IMR-90 (cell line): ENCODE measurements around the gene GGTLC1. TPM values are rescaled to one million over a fixed set of nuclear protein-coding genes. Genes with fewer than 3 reads are reported as not detected.

Source experiments
- ATAC-seq: fragments of 200-7000 bp; cut with Tn5 transposase; 2 replicates; pipeline ENCODE4 v1.9.1; 2020; ENCODE audit warnings: low read depth, mild to moderate bottlenecking, moderate library complexity
- BruUV-seq: library from RNA; stranded (reverse); fragments of 400-500 nt; replicated peaks from 2 replicates; lab custom pipeline; 2021; lab: Mats Ljungman, UMichigan
- CTCF ChIA-PET: fragments of 300-600 bp; formaldehyde crosslinking; extraction: SDS; loops from one replicate; lab custom pipeline; 2021; ENCODE audit warnings: antibody characterized with exemption; lab: Yijun Ruan, JAX
- POLR2A ChIA-PET: fragments of 300-600 bp; sonication (Branson Sonifier 250); formaldehyde crosslinking; loops from one replicate; lab custom pipeline; 2022; ENCODE audit warnings: antibody characterized with exemption; ENCODE audit not compliant: unreplicated experiment; lab: Charles Lee
- DNase-seq: peaks from one replicate; pipeline ENCODE4 v3.0.0; 2013
- H2AFZ ChIP-seq: replicated peaks from 2 replicates; pipeline ENCODE3; 2013; ENCODE audit warnings: low read length, mild to moderate bottlenecking; ENCODE audit not compliant: poor library complexity
- H2AK5ac ChIP-seq: 2 replicates; pipeline ENCODE4 v1.6.1; 2013; ENCODE audit warnings: low read depth, low read length, inconsistent platforms
- H2AK9ac ChIP-seq: replicated peaks from 2 replicates; pipeline ENCODE3; 2013; ENCODE audit warnings: mild to moderate bottlenecking, low read depth, low read length, moderate library complexity; ENCODE audit not compliant: poor library complexity
- H2BK120ac ChIP-seq: 2 replicates; pipeline ENCODE4 v1.6.1; 2013; ENCODE audit warnings: low read depth, low read length, inconsistent platforms
- H2BK15ac ChIP-seq: 3 replicates; pipeline ENCODE4 v1.6.1; 2013; ENCODE audit warnings: low read depth, low read length, inconsistent platforms
- H2BK20ac ChIP-seq: 2 replicates; pipeline ENCODE4 v1.6.1; 2013; ENCODE audit warnings: low read depth, mild to moderate bottlenecking, inconsistent platforms, low read length, moderate library complexity
- H2BK5ac ChIP-seq: 2 replicates; pipeline ENCODE4 v1.6.1; 2013; ENCODE audit warnings: mild to moderate bottlenecking, low read depth, low read length, inconsistent platforms; ENCODE audit not compliant: poor library complexity, severe bottlenecking
- H3K14ac ChIP-seq: replicated peaks from 2 replicates; pipeline ENCODE4 v1.6.1; 2013; ENCODE audit warnings: low read depth, low read length, inconsistent platforms
- H3K18ac ChIP-seq: 2 replicates; pipeline ENCODE4 v1.6.1; 2013; ENCODE audit warnings: low read depth, low read length, control low read depth
- H3K23ac ChIP-seq: 2 replicates; pipeline ENCODE4 v1.6.1; 2013; ENCODE audit warnings: low read depth, low read length, inconsistent platforms
- H3K27ac ChIP-seq: 2 replicates; pipeline ENCODE4 v1.5.1; 2013; ENCODE audit warnings: mild to moderate bottlenecking, control low read depth, low read length; ENCODE audit not compliant: insufficient read depth
- H3K27me3 ChIP-seq: 2 replicates; pipeline ENCODE4 v1.6.1; 2013; ENCODE audit warnings: low read length; ENCODE audit not compliant: control insufficient read depth, insufficient read depth
- H3K36me3 ChIP-seq: 2 replicates; pipeline ENCODE4 v1.6.1; 2013; ENCODE audit warnings: low read length, mixed read lengths; ENCODE audit not compliant: control insufficient read depth, insufficient read depth
- H3K4ac ChIP-seq: 2 replicates; pipeline ENCODE4 v1.6.1; 2013; ENCODE audit warnings: low read depth, low read length, inconsistent platforms
- H3K4me1 ChIP-seq: 2 replicates; pipeline ENCODE4 v1.6.1; 2013; ENCODE audit warnings: low read length, mixed read lengths; ENCODE audit not compliant: control insufficient read depth, insufficient read depth
- H3K4me2 ChIP-seq: 2 replicates; pipeline ENCODE4 v1.6.1; 2013; ENCODE audit warnings: low read depth, mild to moderate bottlenecking, control low read depth, low read length, moderate library complexity
- H3K4me3 ChIP-seq: 2 replicates; pipeline ENCODE4 v1.5.1; 2013; ENCODE audit warnings: low read depth, mild to moderate bottlenecking, control low read depth, low read length, moderate library complexity; ENCODE audit not compliant: insufficient read depth
- H3K56ac ChIP-seq: 2 replicates; pipeline ENCODE4 v1.6.1; 2013; ENCODE audit warnings: low read length, inconsistent platforms; ENCODE audit not compliant: insufficient read depth; ENCODE audit errors: extremely low read depth
- H3K79me1 ChIP-seq, 2 experiments: 2 replicates each; pipeline ENCODE4 v1.6.1; 2013; ENCODE audit warnings: low read length in 2 of 2, inconsistent platforms in 1 of 2, low read depth in 1 of 2
- H3K9ac ChIP-seq: 2 replicates; pipeline ENCODE4 v1.6.1; 2013; ENCODE audit warnings: low read depth, low read length, control low read depth
- H3K9me1 ChIP-seq: 2 replicates; pipeline ENCODE4 v1.6.1; 2013; ENCODE audit warnings: low read length, inconsistent platforms; ENCODE audit not compliant: insufficient read depth
- H3K9me3 ChIP-seq: 2 replicates; pipeline ENCODE4 v1.6.1; 2013; ENCODE audit warnings: low read length; ENCODE audit not compliant: control insufficient read depth, insufficient read depth
- H4K20me1 ChIP-seq: 2 replicates; pipeline ENCODE4 v1.6.1; 2013; ENCODE audit warnings: low read length, inconsistent platforms; ENCODE audit not compliant: insufficient read depth
- H4K5ac ChIP-seq: 2 replicates; pipeline ENCODE4 v1.6.1; 2013; ENCODE audit warnings: mild to moderate bottlenecking, low read depth, low read length, control low read depth
- H4K8ac ChIP-seq, 2 experiments: 2 replicates each; pipeline ENCODE4 v1.6.1; 2013; ENCODE audit warnings: low read depth in 2 of 2, low read length in 2 of 2, control low read depth in 1 of 2, inconsistent platforms in 1 of 2
- H4K91ac ChIP-seq: 2 replicates; pipeline ENCODE4 v1.6.1; 2013; ENCODE audit warnings: low read depth, low read length, inconsistent platforms; ENCODE audit not compliant: insufficient read depth
- BHLHE40 ChIP-seq: fragments of 150-350 bp; IDR thresholded peaks from 2 replicates; pipeline ENCODE4 v1.6.1; 2016; ENCODE audit warnings: mild to moderate bottlenecking, low read depth, low read length
- CEBPB ChIP-seq: IDR thresholded peaks from 2 replicates; pipeline ENCODE4 v1.6.1; 2012; ENCODE audit warnings: low read depth, low read length, improper control_type of control experiment
- CHD1 ChIP-seq: IDR thresholded peaks from 2 replicates; pipeline ENCODE4 v1.6.1; 2012; ENCODE audit warnings: low read depth, low read length, improper control_type of control experiment
- FOS ChIP-seq: fragments of 150-350 bp; IDR thresholded peaks from 2 replicates; pipeline ENCODE4 v1.6.1; 2016; ENCODE audit warnings: low read depth, low read length
- MAFK ChIP-seq: IDR thresholded peaks from 2 replicates; pipeline ENCODE4 v1.6.1; 2012; ENCODE audit warnings: low read depth, low read length, improper control_type of control experiment
- MAZ ChIP-seq: IDR thresholded peaks from 2 replicates; pipeline ENCODE4 v1.6.1; 2012; ENCODE audit warnings: low read depth, mild to moderate bottlenecking, low read length, improper control_type of control experiment, moderate library complexity, borderline replicate concordance
- MXI1 ChIP-seq: IDR thresholded peaks from 2 replicates; pipeline ENCODE4 v1.6.1; 2012; ENCODE audit warnings: low read depth, mild to moderate bottlenecking, low read length, moderate library complexity, borderline replicate concordance
- NFE2L2 ChIP-seq: fragments of 150-350 bp; IDR thresholded peaks from 2 replicates; pipeline ENCODE4 v1.6.1; 2016; ENCODE audit warnings: low read depth, mild to moderate bottlenecking, low read length
- POLR2A ChIP-seq: IDR thresholded peaks from 2 replicates; pipeline ENCODE4 v1.6.1; 2012; ENCODE audit warnings: mild to moderate bottlenecking, low read depth, low read length
- RAD21 ChIP-seq: IDR thresholded peaks from 2 replicates; pipeline ENCODE4 v1.6.1; 2012; ENCODE audit warnings: low read length, improper control_type of control experiment
- RFX5 ChIP-seq: IDR thresholded peaks from 2 replicates; pipeline ENCODE4 v1.8.0; 2012; ENCODE audit warnings: low read depth, mild to moderate bottlenecking, low read length, moderate library complexity
- SMC3 ChIP-seq: fragments of 150-350 bp; IDR thresholded peaks from 2 replicates; pipeline ENCODE4 v1.6.1; 2016; ENCODE audit warnings: low read depth, mild to moderate bottlenecking, antibody characterized with exemption, low read length, moderate library complexity
- WGBS, 2 experiments: methylation state at CpG; one replicate each; pipeline versions ENCODE4 v1.1.5 to v1.1.7; 2013; ENCODE audit warnings: missing lambda C conversion rate in 2 of 2; ENCODE audit not compliant: insufficient read length in 1 of 2; ENCODE audit errors: extremely low coverage in 2 of 2; 5-methylcytosine and 5-hydroxymethylcytosine counted together
- dilution Hi-C: fragments of 300-500 bp; cut with HindIII; formaldehyde crosslinking; loops from one replicate; pipeline ENCODE4 v1.14.3; 2018; ENCODE audit warnings: low sequenced_read_pairs; ENCODE audit not compliant: unreplicated experiment
- in situ Hi-C: fragments of 300-500 bp; cut with MboI; formaldehyde crosslinking; loops from 3 replicates; pipeline ENCODE4 v1.14.3; 2019; ENCODE audit warnings: low sequenced_read_pairs, inconsistent platforms, mixed read lengths
- intact Hi-C: fragments of 100-400 bp; cut with micrococcal nuclease; formaldehyde crosslinking; loops from 2 replicates; pipeline ENCODE4 v1.10.0; 2022
- polyA plus RNA-seq, 3 experiments: library from polyadenylated mRNA; depleted of rRNA; stranded (reverse); fragments of >200 nt; gene quantifications; 2 replicates each; pipeline ENCODE4 v1.2.3, GENCODE V29; 2012; ENCODE audit warnings: low replicate concordance in 1 of 3
- total RNA-seq: library from RNA; depleted of rRNA; stranded (reverse); fragments of >200 nt; gene quantifications from 2 replicates; pipeline ENCODE4 v1.2.3, GENCODE V29; 2012
- TF ChIP-seq, protein P1 (sequence below): fragments of 150-350 bp; IDR thresholded peaks from 2 replicates; pipeline ENCODE4 v1.6.1; 2017; ENCODE audit warnings: mild to moderate bottlenecking, antibody characterized with exemption, low read length, low read depth
- TF ChIP-seq, protein P2 (sequence below): fragments of 150-350 bp; IDR thresholded peaks from 2 replicates; pipeline ENCODE4 v1.6.1; 2016; ENCODE audit warnings: low read depth, mild to moderate bottlenecking, low read length, moderate library complexity, borderline replicate concordance
- TF ChIP-seq, protein P3 (sequence below): conservative IDR thresholded peaks from 2 replicates; pipeline ENCODE4 v1.5.1; 2012; ENCODE audit warnings: mild to moderate bottlenecking, low read depth, low read length, improper control_type of control experiment

The GGTLC1 gene
- total and polyA plus RNA-seq, 2 of the 4 experiments (the other 2 are of a cell fraction) = not detected

DNA sequence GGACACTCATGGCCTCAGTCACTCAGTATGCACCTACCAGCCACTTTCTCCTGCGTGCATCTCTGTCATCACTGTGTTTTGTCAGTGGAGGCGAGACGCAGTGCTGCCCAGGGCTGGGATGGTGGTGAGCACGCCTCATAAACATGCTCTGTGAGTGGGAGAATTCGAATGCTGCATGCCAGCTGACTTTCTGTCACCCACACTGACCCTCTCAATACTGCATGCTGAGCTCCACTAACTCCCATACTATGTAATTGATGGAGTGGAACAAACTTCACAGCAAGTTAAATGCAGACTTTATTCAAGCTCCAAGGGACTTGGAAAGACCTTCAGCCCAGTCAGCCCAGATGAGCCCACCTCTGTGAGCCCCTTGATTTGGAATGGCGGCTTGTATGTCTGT, 22.7 kb upstream of the GGTLC1 start:
- Histone ChIP-seq H3K9me1 (no peaks in the 10 kb centered on the region), H2BK20ac (no peak overlapping the region), H2AK5ac (no peak overlapping the region), H2AFZ (no peak overlapping the region), H4K8ac (no peak overlapping the region), H3K4me3 (no peak overlapping the region), H3K9ac (no peak overlapping the region), H3K27ac (no peak overlapping the region), H3K36me3 (no peaks in the 10 kb centered on the region), H2BK5ac (no peak overlapping the region), H2AK9ac (no peak overlapping the region), H3K23ac (no peak overlapping the region), H4K91ac (no peak overlapping the region), H3K4me2 (no peak overlapping the region), H3K18ac (no peak overlapping the region), H4K20me1 (no peaks in the 10 kb centered on the region), H4K5ac (no peak overlapping the region), H2BK120ac (no peak overlapping the region), H2BK15ac (no peak overlapping the region), H3K56ac (no peak overlapping the region), H3K14ac (no peak overlapping the region), H3K79me1 (no peaks in the 10 kb centered on the region), H3K4me1 (no peaks in the 10 kb centered on the region), H3K9me3 (no peaks in the 10 kb centered on the region), H3K27me3 (peaks cover 3% of the 10 kb centered on the region), H3K4ac (no peak overlapping the region)
- POLR2A ChIA-PET = no interaction called here
- no peak for TF ChIP-seq MAFK
- TF ChIP-seq, protein P1, sequence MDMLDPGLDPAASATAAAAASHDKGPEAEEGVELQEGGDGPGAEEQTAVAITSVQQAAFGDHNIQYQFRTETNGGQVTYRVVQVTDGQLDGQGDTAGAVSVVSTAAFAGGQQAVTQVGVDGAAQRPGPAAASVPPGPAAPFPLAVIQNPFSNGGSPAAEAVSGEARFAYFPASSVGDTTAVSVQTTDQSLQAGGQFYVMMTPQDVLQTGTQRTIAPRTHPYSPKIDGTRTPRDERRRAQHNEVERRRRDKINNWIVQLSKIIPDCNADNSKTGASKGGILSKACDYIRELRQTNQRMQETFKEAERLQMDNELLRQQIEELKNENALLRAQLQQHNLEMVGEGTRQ = no peak
- no peak for TF ChIP-seq CEBPB
- TF ChIP-seq RAD21 = no peak
- TF ChIP-seq, protein P2, sequence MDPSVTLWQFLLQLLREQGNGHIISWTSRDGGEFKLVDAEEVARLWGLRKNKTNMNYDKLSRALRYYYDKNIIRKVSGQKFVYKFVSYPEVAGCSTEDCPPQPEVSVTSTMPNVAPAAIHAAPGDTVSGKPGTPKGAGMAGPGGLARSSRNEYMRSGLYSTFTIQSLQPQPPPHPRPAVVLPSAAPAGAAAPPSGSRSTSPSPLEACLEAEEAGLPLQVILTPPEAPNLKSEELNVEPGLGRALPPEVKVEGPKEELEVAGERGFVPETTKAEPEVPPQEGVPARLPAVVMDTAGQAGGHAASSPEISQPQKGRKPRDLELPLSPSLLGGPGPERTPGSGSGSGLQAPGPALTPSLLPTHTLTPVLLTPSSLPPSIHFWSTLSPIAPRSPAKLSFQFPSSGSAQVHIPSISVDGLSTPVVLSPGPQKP = no peak
- TF ChIP-seq, protein P3, sequence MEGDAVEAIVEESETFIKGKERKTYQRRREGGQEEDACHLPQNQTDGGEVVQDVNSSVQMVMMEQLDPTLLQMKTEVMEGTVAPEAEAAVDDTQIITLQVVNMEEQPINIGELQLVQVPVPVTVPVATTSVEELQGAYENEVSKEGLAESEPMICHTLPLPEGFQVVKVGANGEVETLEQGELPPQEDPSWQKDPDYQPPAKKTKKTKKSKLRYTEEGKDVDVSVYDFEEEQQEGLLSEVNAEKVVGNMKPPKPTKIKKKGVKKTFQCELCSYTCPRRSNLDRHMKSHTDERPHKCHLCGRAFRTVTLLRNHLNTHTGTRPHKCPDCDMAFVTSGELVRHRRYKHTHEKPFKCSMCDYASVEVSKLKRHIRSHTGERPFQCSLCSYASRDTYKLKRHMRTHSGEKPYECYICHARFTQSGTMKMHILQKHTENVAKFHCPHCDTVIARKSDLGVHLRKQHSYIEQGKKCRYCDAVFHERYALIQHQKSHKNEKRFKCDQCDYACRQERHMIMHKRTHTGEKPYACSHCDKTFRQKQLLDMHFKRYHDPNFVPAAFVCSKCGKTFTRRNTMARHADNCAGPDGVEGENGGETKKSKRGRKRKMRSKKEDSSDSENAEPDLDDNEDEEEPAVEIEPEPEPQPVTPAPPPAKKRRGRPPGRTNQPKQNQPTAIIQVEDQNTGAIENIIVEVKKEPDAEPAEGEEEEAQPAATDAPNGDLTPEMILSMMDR = no peak
- no peak for TF ChIP-seq SMC3
- TF ChIP-seq RFX5 = no peak
- no peak for TF ChIP-seq NFE2L2
- no peak for TF ChIP-seq MAZ
- TF ChIP-seq POLR2A = no peak
- no peak for TF ChIP-seq FOS
- TF ChIP-seq MXI1 = no peak
- TF ChIP-seq CHD1 = no peak
- TF ChIP-seq BHLHE40 = no peak
- intact Hi-C loops (no loop called here), dilution Hi-C loops (no loop called here), in situ Hi-C loops (no loop called here)
- BruUV-seq = no TSS peak
- ATAC-seq = no peak
- WGBS, 2 experiments = 80% methylated on average over 1 of the region's 6 CpGs; no CpG with 5 or more reads in 1 of the 2 experiments
- CTCF ChIA-PET = no interaction called here
- DNase-seq = no peak
